CD14-positive monocyte (primary cell): ENCODE data around the gene SPI1. TPM values are rescaled to one million over a fixed set of nuclear protein-coding genes. Genes with fewer than 3 reads are reported as not detected.

Experiments used
- DNase-seq, 3 donors: peaks; one replicate each; pipeline ENCODE4 v3.0.0-alpha.2; 2011 to 2022
- H2AFZ ChIP-seq: 2 replicates; pipeline ENCODE4 v1.6.0; 2012; ENCODE audit warnings: mild to moderate bottlenecking, low read depth, low read length, inconsistent platforms; ENCODE audit not compliant: insufficient read depth, poor library complexity, severe bottlenecking
- H3K27ac ChIP-seq, 2 donors: 1 replicate in 1 of 2; 2 replicates in 1 of 2; pipeline ENCODE4 v1.5.1; 2012 to 2013; ENCODE audit warnings: low read length in 2 of 2, control low read depth in 1 of 2, inconsistent platforms in 1 of 2, low read depth in 1 of 2, mild to moderate bottlenecking in 1 of 2
- H3K27me3 ChIP-seq, 2 donors: one replicate each; pipeline versions ENCODE4 v1.6.0 to v1.6.1; 2011 to 2013; ENCODE audit warnings: low read length in 2 of 2; ENCODE audit not compliant: control insufficient read depth in 2 of 2, insufficient read depth in 2 of 2
- H3K36me3 ChIP-seq, 2 donors: replicated peaks in 1 of 2; 1 replicate in 1 of 2; 2 replicates in 1 of 2; pipeline versions ENCODE4 v1.5.1 to v1.6.1; 2012 to 2013; ENCODE audit warnings: low read length in 2 of 2, control low read depth in 1 of 2, inconsistent platforms in 1 of 2, mild to moderate bottlenecking in 1 of 2; ENCODE audit not compliant: insufficient read depth in 2 of 2, control insufficient read depth in 1 of 2
- H3K4me1 ChIP-seq, 2 donors: 1 replicate in 1 of 2; 2 replicates in 1 of 2; pipeline versions ENCODE4 v1.5.1 to v1.6.1; 2012 to 2013; ENCODE audit warnings: low read length in 2 of 2, control low read depth in 1 of 2, inconsistent platforms in 1 of 2, mild to moderate bottlenecking in 1 of 2, moderate library complexity in 1 of 2; ENCODE audit not compliant: insufficient read depth in 2 of 2, control insufficient read depth in 1 of 2
- H3K4me2 ChIP-seq: replicated peaks from 2 replicates; pipeline ENCODE3; 2012; ENCODE audit warnings: low read length, moderate library complexity, mild to moderate bottlenecking; ENCODE audit not compliant: poor library complexity, severe bottlenecking; ENCODE audit errors: extremely low read depth
- H3K4me3 ChIP-seq, 3 experiments: fragments of 200-600 bp in 1 of 3; sonication (generic) in 1 of 3; replicated peaks in 1 of 3; 1 replicate in 2 of 3; 2 replicates in 1 of 3; pipeline ENCODE4 v1.5.1; 2011 to 2013; ENCODE audit warnings: low read length in 3 of 3, mild to moderate bottlenecking in 3 of 3, control low read depth in 2 of 3, low read depth in 2 of 3, inconsistent platforms in 1 of 3, moderate library complexity in 1 of 3
- H3K79me2 ChIP-seq: 2 replicates; pipeline ENCODE4 v1.6.0; 2012; ENCODE audit warnings: mild to moderate bottlenecking, control low read depth, inconsistent platforms, low read length, moderate library complexity; ENCODE audit not compliant: insufficient read depth
- H3K9ac ChIP-seq: 2 replicates; pipeline ENCODE4 v1.6.0; 2017; ENCODE audit warnings: low read length, mild to moderate bottlenecking; ENCODE audit not compliant: insufficient read depth, poor library complexity, severe bottlenecking
- H3K9me3 ChIP-seq, 2 donors: replicated peaks in 1 of 2; 1 replicate in 1 of 2; 2 replicates in 1 of 2; pipeline versions ENCODE4 v1.5.1 to v1.6.1; 2012 to 2013; ENCODE audit warnings: low read length in 2 of 2, control low read depth in 1 of 2; ENCODE audit not compliant: control insufficient read depth in 1 of 2, insufficient read depth in 1 of 2
- H4K20me1 ChIP-seq: 2 replicates; pipeline ENCODE4 v1.6.0; 2012; ENCODE audit warnings: mild to moderate bottlenecking, low read length, control low read depth, moderate library complexity; ENCODE audit not compliant: insufficient read depth
- H3K27ac Mint-ChIP-seq, 7 donors: one replicate each; pipeline ENCODE4 v1.8.0; 2020; ENCODE audit warnings: mild to moderate bottlenecking in 7 of 7, mixed read lengths in 7 of 7, moderate library complexity in 6 of 7, inconsistent platforms in 2 of 7
- H3K27me3 Mint-ChIP-seq, 3 donors: one replicate each; pipeline ENCODE4 v1.8.0; 2021 to 2022; ENCODE audit warnings: low read depth in 3 of 3, mild to moderate bottlenecking in 3 of 3, mixed read lengths in 3 of 3, moderate library complexity in 3 of 3, inconsistent platforms in 1 of 3
- H3K36me3 Mint-ChIP-seq, 2 donors: one replicate each; pipeline ENCODE4 v1.8.0; 2020; ENCODE audit warnings: mixed read lengths in 2 of 2, inconsistent platforms in 1 of 2, mild to moderate bottlenecking in 1 of 2
- H3K4me1 Mint-ChIP-seq: one replicate; pipeline ENCODE4 v1.8.0; 2020; ENCODE audit warnings: mild to moderate bottlenecking, mixed read lengths
- H3K4me3 Mint-ChIP-seq, 2 donors: one replicate each; pipeline ENCODE4 v1.8.0; 2020; ENCODE audit warnings: mild to moderate bottlenecking in 2 of 2, mixed read lengths in 2 of 2, moderate library complexity in 1 of 2
- H3K9me3 Mint-ChIP-seq, 7 donors: one replicate each; pipeline ENCODE4 v1.8.0; 2020 to 2022; ENCODE audit warnings: mixed read lengths in 7 of 7, mild to moderate bottlenecking in 6 of 7, moderate library complexity in 6 of 7, inconsistent platforms in 2 of 7
- WGBS: methylation state at CpG from one replicate; pipeline ENCODE4 v1.1.5; 2013; ENCODE audit warnings: missing lambda C conversion rate; ENCODE audit not compliant: insufficient coverage; 5-methylcytosine and 5-hydroxymethylcytosine counted together
- intact Hi-C, 2 donors: fragments of 100-400 bp; cut with micrococcal nuclease; formaldehyde crosslinking; loops; one replicate each; pipeline versions ENCODE4 v1.15.0 to v1.15.1; 2023
- polyA plus RNA-seq, 3 donors: library from polyadenylated mRNA; depleted of rRNA in 1 of 3; unstranded in 2 of 3; stranded (reverse) in 1 of 3; fragments of 300-500 nt in 2 of 3; fragments of >200 nt in 1 of 3; fragmentation: Illumina TruSeq in 2 of 3; gene quantifications; 1 replicate in 2 of 3; 2 replicates in 1 of 3; pipeline ENCODE4 v1.2.3, GENCODE V29; 2012 to 2021
- TF ChIP-seq, protein P1 (sequence below): fragments of 200-600 bp; IDR thresholded peaks from one replicate; pipeline ENCODE4 v1.8.0; 2022; ENCODE audit warnings: antibody characterized with exemption, mild to moderate bottlenecking

The SPI1 gene
- polyA plus RNA-seq, 3 donors, result 156 to 914 (median 223) TPM

DNA sequence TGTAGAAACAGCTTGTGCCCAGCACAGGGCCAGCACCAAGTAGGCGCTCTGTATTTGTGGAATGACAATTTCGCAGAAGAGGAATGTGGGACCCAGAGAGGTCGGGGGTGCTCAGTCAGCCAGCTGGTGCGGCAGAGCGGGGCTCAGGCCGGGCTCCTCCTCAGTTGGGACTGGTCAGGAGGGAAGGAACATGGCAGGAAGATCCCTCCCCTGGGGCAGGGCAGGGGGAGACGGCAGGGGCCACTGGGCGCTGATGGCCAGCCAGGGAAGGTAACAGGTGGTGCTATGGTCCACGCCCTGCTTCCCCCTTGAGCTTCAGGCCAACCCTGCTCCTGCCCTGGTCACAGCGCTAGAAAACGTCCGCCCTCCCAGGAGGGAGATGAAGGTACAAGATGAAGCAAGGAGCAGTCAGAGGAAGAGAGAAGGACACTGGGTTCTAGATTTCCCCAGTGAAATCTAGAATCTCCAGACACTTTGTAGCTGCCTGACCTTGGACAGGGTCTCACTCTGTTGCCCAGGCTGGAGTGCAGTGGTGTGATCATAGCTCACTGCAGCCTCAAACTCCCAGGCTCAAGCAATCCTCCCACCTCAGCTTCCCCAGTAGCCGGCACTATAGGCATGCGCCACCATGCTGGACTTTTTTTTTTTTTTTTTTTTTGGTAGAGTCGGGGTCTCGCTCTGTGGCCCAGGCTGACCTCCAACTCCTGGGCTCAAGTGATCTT lies 13.5 kb upstream of the SPI1 start:
- Histone ChIP-seq H3K36me3 (peaks cover 0 to 8% of the 10 kb centered on the region in 2 donors), H3K79me2 (peaks cover 86% of the 10 kb centered on the region), H4K20me1 (no peaks in the 10 kb centered on the region), H3K4me1 (peaks cover 94 to 96% of the 10 kb centered on the region in 2 donors), H3K9ac (peak overlapping the region; percentile 99), H3K4me2 (peak overlapping the region; percentile 79), H2AFZ (no peak overlapping the region), H3K9me3 (no peaks in the 10 kb centered on the region), H3K4me3 (peak overlapping the region in 1 of 3 experiments; percentile 65), H3K27ac (peak overlapping the region; percentile 98 to 100), H3K27me3 (no peaks in the 10 kb centered on the region)
- TF ChIP-seq, protein P1, sequence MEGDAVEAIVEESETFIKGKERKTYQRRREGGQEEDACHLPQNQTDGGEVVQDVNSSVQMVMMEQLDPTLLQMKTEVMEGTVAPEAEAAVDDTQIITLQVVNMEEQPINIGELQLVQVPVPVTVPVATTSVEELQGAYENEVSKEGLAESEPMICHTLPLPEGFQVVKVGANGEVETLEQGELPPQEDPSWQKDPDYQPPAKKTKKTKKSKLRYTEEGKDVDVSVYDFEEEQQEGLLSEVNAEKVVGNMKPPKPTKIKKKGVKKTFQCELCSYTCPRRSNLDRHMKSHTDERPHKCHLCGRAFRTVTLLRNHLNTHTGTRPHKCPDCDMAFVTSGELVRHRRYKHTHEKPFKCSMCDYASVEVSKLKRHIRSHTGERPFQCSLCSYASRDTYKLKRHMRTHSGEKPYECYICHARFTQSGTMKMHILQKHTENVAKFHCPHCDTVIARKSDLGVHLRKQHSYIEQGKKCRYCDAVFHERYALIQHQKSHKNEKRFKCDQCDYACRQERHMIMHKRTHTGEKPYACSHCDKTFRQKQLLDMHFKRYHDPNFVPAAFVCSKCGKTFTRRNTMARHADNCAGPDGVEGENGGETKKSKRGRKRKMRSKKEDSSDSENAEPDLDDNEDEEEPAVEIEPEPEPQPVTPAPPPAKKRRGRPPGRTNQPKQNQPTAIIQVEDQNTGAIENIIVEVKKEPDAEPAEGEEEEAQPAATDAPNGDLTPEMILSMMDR, result no peak
- Mint-ChIP-seq H3K9me3 (peaks cover 0 to 2% (median 0%) of the 10 kb centered on the region in 7 donors), H3K4me3 (peak overlapping the region; percentile 62 to 64), H3K27ac (peak overlapping the region; percentile 99 to 100 (median 100)), H3K4me1 (peaks cover 83% of the 10 kb centered on the region), H3K27me3 (peaks cover 0 to 3% (median 0%) of the 10 kb centered on the region in 3 donors), H3K36me3 (peaks cover 20 to 59% of the 10 kb centered on the region in 2 donors)
- intact Hi-C loops, result no loop called here
- 66% methylated on average over 13 of the region's 16 CpGs for WGBS
- peak in 1 of 3 donors; percentile 24 for DNase-seq

DNA sequence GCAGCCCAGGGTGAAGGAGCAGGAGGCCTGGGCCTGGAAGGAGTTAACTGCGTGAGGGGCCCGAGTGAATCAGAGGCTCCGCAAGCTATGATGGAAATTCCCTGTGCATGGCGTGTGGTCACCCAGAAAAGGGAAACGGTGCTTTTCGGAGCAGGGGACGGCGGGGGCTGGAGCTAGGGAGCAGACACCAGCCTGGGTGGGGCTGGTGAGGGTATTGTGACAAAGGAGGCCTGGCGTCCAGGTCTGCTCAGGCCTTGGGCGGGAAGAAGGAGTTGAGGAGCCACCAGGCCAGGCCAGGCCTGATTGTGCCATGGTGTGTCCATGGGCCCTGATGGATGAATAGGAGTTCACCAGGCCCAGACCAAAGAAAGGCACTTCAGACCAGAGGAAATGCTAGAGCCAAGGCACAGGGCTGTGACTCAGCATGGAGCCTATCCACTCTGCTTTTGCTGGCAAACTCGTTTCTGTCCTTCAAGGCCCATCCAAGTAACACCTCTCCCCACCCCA lies 12.8 kb upstream of the SPI1 start:
- H3K27ac Mint-ChIP-seq, result peak overlapping the region; percentile 99 to 100 (median 100)
- no peaks in the 10 kb centered on the region for H4K20me1 ChIP-seq
- peak overlapping the region; percentile 99 for H3K9ac ChIP-seq
- peak; percentile 96 to 98 (median 98) for DNase-seq
- intact Hi-C loops, result no loop called here
- H3K4me3 ChIP-seq, result peak overlapping the region in 2 of 3 experiments; percentile 4 to 65
- H3K4me1 Mint-ChIP-seq, result peaks cover 83% of the 10 kb centered on the region
- peak overlapping the region; percentile 62 to 64 for H3K4me3 Mint-ChIP-seq
- peaks cover 0 to 2% (median 0%) of the 10 kb centered on the region in 7 donors for H3K9me3 Mint-ChIP-seq
- H3K36me3 ChIP-seq, result peaks cover 0 to 8% of the 10 kb centered on the region in 2 donors
- peaks cover 0 to 3% (median 0%) of the 10 kb centered on the region in 3 donors for H3K27me3 Mint-ChIP-seq
- peaks cover 20 to 62% of the 10 kb centered on the region in 2 donors for H3K36me3 Mint-ChIP-seq
- peaks cover 91% of the 10 kb centered on the region for H3K79me2 ChIP-seq
- peak overlapping the region; percentile 79 for H3K4me2 ChIP-seq
- H2AFZ ChIP-seq, result no peak overlapping the region
- TF ChIP-seq, protein P1, result no peak
- WGBS, result 1% methylated on average over 11 of the region's 11 CpGs
- no peaks in the 10 kb centered on the region for H3K27me3 ChIP-seq
- peaks cover 97 to 98% of the 10 kb centered on the region in 2 donors for H3K4me1 ChIP-seq
- H3K9me3 ChIP-seq, result no peaks in the 10 kb centered on the region
- H3K27ac ChIP-seq, result peak overlapping the region; percentile 98 to 100
